SH-SY5Y (cell line): ENCODE measurements around the gene CNTLN.

Experiments used
- GATA2 ChIP-seq: IDR thresholded peaks from 2 replicates; pipeline ENCODE4 v1.6.1; 2011; ENCODE audit warnings: mild to moderate bottlenecking, low read depth, low read length
- GATA3 ChIP-seq: IDR thresholded peaks from 2 replicates; pipeline ENCODE4 v1.6.1; 2011; ENCODE audit warnings: low read depth, mild to moderate bottlenecking, low read length, moderate library complexity

DNA sequence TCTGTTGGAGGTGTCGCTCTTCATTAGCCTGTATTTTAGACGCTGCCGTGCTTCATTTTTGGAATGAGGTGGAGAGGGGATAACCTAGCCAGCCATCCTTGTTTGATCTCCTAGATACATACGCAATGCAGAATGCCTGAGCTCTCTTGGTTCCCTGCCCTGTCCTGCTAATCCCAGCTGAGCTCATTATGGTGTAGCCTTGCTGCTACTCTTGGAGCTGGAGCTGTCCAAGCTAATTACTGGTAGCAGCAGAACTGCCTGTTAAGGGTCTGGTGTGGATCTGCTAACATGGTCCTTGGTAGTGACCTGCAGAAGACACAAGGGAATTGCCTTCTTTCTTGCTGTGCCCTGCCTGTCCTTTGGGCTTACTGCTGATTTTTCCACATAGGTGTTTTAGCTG lies 207.9 kb downstream of the CNTLN start:
- TF ChIP-seq GATA2 (no peak), GATA3 (no peak)
